HCT116 (cell line): ENCODE measurements around the gene KLHL35. TPM values are rescaled to one million over a fixed set of nuclear protein-coding genes. Genes with fewer than 3 reads are reported as not detected.

ENCODE experiments used
- ATAC-seq: fragments of 200-7000 bp; cut with Tn5 transposase; 2 replicates; pipeline ENCODE4 v1.9.1; 2020; ENCODE audit warnings: mild to moderate bottlenecking, moderate library complexity
- BruUV-seq: library from RNA; stranded (reverse); fragments of 400-500 nt; replicated peaks from 2 replicates; lab custom pipeline; 2021; lab: Mats Ljungman, UMichigan
- CTCF ChIA-PET: fragments of 300-600 bp; sonication (Branson Sonifier 250); formaldehyde crosslinking; loops from one replicate; lab custom pipeline; 2021; ENCODE audit warnings: antibody characterized with exemption; lab: Charles Lee
- POLR2A ChIA-PET: fragments of 300-600, 350-600 bp; sonication (Branson Sonifier 250); formaldehyde crosslinking; loops from one replicate; lab custom pipeline; 2021; ENCODE audit warnings: antibody characterized with exemption; lab: Charles Lee
- RAD21 ChIA-PET, 2 experiments: fragments of 300-600 bp; sonication (Branson Sonifier 250); formaldehyde crosslinking; loops; one replicate each; lab custom pipeline; 2023; ENCODE audit warnings: low total read pairs in 2 of 2; ENCODE audit not compliant: uncharacterized antibody in 2 of 2, unreplicated experiment in 2 of 2, low non-redundant PET in 1 of 2; lab: Charles Lee
- DNase-seq: peaks from one replicate; pipeline ENCODE4 v3.0.0-alpha.2; 2010; ENCODE audit warnings: low read depth, low spot score
- H2AFZ ChIP-seq: fragments of 200-600 bp; shearing (Covaris generic), sonication (generic); 2 replicates; pipeline ENCODE4 v1.6.1; 2017; ENCODE audit warnings: low read depth, mixed run types, mixed read lengths, antibody characterized with exemption, low read length; ENCODE audit not compliant: poor library complexity, severe bottlenecking
- H3K27ac ChIP-seq: 2 replicates; pipeline ENCODE4 v1.5.1; 2012; ENCODE audit warnings: low read depth, low read length
- H3K27me3 ChIP-seq: fragments of 200-600 bp; sonication (generic); 2 replicates; pipeline ENCODE4 v1.6.1; 2016; ENCODE audit warnings: mixed run types, low read length, mixed read lengths; ENCODE audit not compliant: insufficient read depth
- H3K36me3 ChIP-seq, 2 experiments: fragments of 200-500 bp in 1 of 2; fragments of 200-600 bp in 1 of 2; sonication (Bioruptor generic) in 1 of 2; sonication (generic) in 1 of 2; 2 replicates each; pipeline versions ENCODE4 v1.5.1 to v1.6.1; 2014 to 2016; ENCODE audit warnings: low read length in 2 of 2, inconsistent platforms in 1 of 2, mixed read lengths in 1 of 2, mixed run types in 1 of 2; ENCODE audit not compliant: insufficient read depth in 2 of 2, control insufficient read depth in 1 of 2
- H3K4me1 ChIP-seq, 2 experiments: fragments of 200-600 bp in 1 of 2; sonication (generic) in 1 of 2; 2 replicates each; pipeline versions ENCODE4 v1.5.1 to v1.6.1; 2012 to 2017; ENCODE audit warnings: low read length in 2 of 2, inconsistent platforms in 1 of 2, mild to moderate bottlenecking in 1 of 2, mixed read lengths in 1 of 2, mixed run types in 1 of 2, moderate library complexity in 1 of 2; ENCODE audit not compliant: insufficient read depth in 2 of 2, control insufficient read depth in 1 of 2
- H3K4me2 ChIP-seq: fragments of 200-600 bp; sonication (generic); 2 replicates; pipeline ENCODE4 v1.6.1; 2017; ENCODE audit warnings: mixed run types, low read length, mixed read lengths
- H3K4me3 ChIP-seq, 2 experiments: fragments of 200-600 bp in 1 of 2; sonication (generic) in 1 of 2; replicated peaks in 1 of 2; 2 replicates each; pipeline ENCODE4 v1.5.1; 2011 to 2016; ENCODE audit warnings: low read length in 2 of 2, control low read depth in 1 of 2, low read depth in 1 of 2, mild to moderate bottlenecking in 1 of 2, mixed read lengths in 1 of 2, mixed run types in 1 of 2
- H3K79me2 ChIP-seq: fragments of 200-600 bp; sonication (generic); 2 replicates; pipeline ENCODE4 v1.6.1; 2017; ENCODE audit warnings: mild to moderate bottlenecking, mixed run types, low read length, moderate library complexity, mixed read lengths; ENCODE audit not compliant: insufficient read depth
- H3K9ac ChIP-seq: fragments of 200-600 bp; sonication (generic); 2 replicates; pipeline ENCODE4 v1.6.1; 2016; ENCODE audit warnings: low read length, mixed read lengths
- H3K9me2 ChIP-seq: fragments of 200-600 bp; sonication (generic), shearing (Covaris generic); 2 replicates; pipeline ENCODE4 v1.6.1; 2017; ENCODE audit warnings: mixed run types, mild to moderate bottlenecking, moderate library complexity; ENCODE audit not compliant: insufficient read depth
- H3K9me3 ChIP-seq, 2 experiments: fragments of 200-500 bp in 1 of 2; fragments of 200-600 bp in 1 of 2; sonication (Bioruptor generic) in 1 of 2; sonication (generic) in 1 of 2; 2 replicates each; pipeline ENCODE4 v1.6.1; 2014 to 2017; ENCODE audit warnings: low read length in 2 of 2, mixed read lengths in 2 of 2, inconsistent platforms in 1 of 2, low read depth in 1 of 2, mild to moderate bottlenecking in 1 of 2, mixed run types in 1 of 2, moderate library complexity in 1 of 2; ENCODE audit not compliant: control insufficient read depth in 1 of 2, insufficient read depth in 1 of 2
- H4K20me1 ChIP-seq: fragments of 200-600 bp; sonication (generic), shearing (Covaris generic); 2 replicates; pipeline ENCODE4 v1.6.1; 2017; ENCODE audit warnings: mixed run types, mild to moderate bottlenecking, moderate library complexity; ENCODE audit not compliant: insufficient read depth
- CBX3 ChIP-seq: IDR thresholded peaks from 2 replicates; pipeline ENCODE4 v1.6.1; 2012; ENCODE audit warnings: low read depth
- EGR1 ChIP-seq: IDR thresholded peaks from 2 replicates; pipeline ENCODE4 v1.6.1; 2012; ENCODE audit warnings: low read depth
- EZH2 ChIP-seq: fragments of 200-600 bp; sonication (generic); IDR thresholded peaks from 2 replicates; pipeline ENCODE4 v1.6.1; 2017; ENCODE audit warnings: antibody characterized with exemption, mixed run types
- EZH2phosphoT487 ChIP-seq: fragments of 200-600 bp; IDR thresholded peaks from 2 replicates; pipeline ENCODE4 v1.6.1; 2018; ENCODE audit warnings: antibody characterized with exemption, borderline replicate concordance
- JUND ChIP-seq: IDR thresholded peaks from 2 replicates; pipeline ENCODE4 v1.6.1; 2012
- POLR2A ChIP-seq: IDR thresholded peaks from 2 replicates; pipeline ENCODE4 v1.7.0; 2011; ENCODE audit warnings: borderline replicate concordance; ENCODE audit not compliant: insufficient read depth, insufficient read length; ENCODE audit errors: extremely low read depth
- RAD21 ChIP-seq: IDR thresholded peaks from 2 replicates; pipeline ENCODE4 v1.6.1; 2012; ENCODE audit warnings: low read depth, mild to moderate bottlenecking
- SIN3A ChIP-seq: IDR thresholded peaks from 2 replicates; pipeline ENCODE4 v1.6.1; 2012; ENCODE audit warnings: low read depth
- SRF ChIP-seq: IDR thresholded peaks from 2 replicates; pipeline ENCODE4 v1.6.1; 2012; ENCODE audit warnings: low read depth
- TCF7L2 ChIP-seq: IDR thresholded peaks from 2 replicates; pipeline ENCODE4 v1.7.0; 2011; ENCODE audit warnings: borderline replicate concordance, inconsistent platforms; ENCODE audit not compliant: insufficient read depth, insufficient read length; ENCODE audit errors: extremely low read depth
- YY1 ChIP-seq: IDR thresholded peaks from 2 replicates; pipeline ENCODE4 v1.6.1; 2011; ENCODE audit warnings: low read length, low read depth, moderate library complexity, mild to moderate bottlenecking; ENCODE audit not compliant: insufficient replicate concordance; ENCODE audit errors: extremely low read depth
- ZNF274 ChIP-seq: fragments of 200-500 bp; sonication (Bioruptor generic); IDR thresholded peaks from 2 replicates; pipeline ENCODE4 v1.6.1; 2014; ENCODE audit warnings: mild to moderate bottlenecking, low read depth, low read length, inconsistent platforms
- intact Hi-C: fragments of 100-400 bp; cut with micrococcal nuclease; formaldehyde crosslinking; loops from 2 replicates; pipeline ENCODE4 v1.10.0; 2022
- total RNA-seq: library from RNA; stranded (reverse); gene quantifications from one replicate; pipeline ENCODE4 v1.2.1, GENCODE V29; 2021; ENCODE audit not compliant: unreplicated experiment
- TF ChIP-seq, protein P1 (sequence below): IDR thresholded peaks from 2 replicates; pipeline ENCODE4 v1.6.1; 2012
- TF ChIP-seq, protein P2 (sequence below): IDR thresholded peaks from 2 replicates; pipeline ENCODE4 v1.6.1; 2012

The KLHL35 gene
- total RNA-seq, 1 experiment from 2014 or later, result 1.7 TPM

DNA sequence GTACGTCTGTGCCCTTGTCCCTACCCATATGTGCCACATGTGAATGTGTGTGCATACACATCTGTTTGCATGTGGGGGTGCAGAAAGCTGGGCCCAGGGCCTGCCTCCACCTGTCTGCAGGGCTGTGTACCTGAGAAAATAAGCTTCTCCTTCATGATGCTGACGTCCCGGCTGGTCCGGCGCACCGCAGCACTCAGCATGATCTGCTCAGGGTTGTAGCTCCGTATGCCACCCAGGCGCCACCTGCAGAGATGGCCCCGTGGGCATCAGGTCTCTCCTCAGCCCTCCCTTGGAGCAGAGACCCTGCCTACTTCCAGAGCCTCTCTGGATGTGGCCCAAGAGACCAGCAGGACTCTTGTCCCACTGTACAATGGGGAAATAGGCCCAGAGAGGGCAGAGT lies 3.8 kb upstream of the KLHL35 start:
- intact Hi-C loops, result no loop called here
- ChIA-PET POLR2A (no interaction called here), RAD21 (no interaction called here), CTCF (no interaction called here)
- Histone ChIP-seq H3K4me2 (no peak overlapping the region), H3K9me3 (no peaks in the 10 kb centered on the region), H3K79me2 (no peaks in the 10 kb centered on the region), H4K20me1 (no peaks in the 10 kb centered on the region), H3K4me1 (peaks cover 0 to 8% of the 10 kb centered on the region in 2 experiments; a peak in 2 of 4 replicates), H3K9ac (no peak overlapping the region), H3K9me2 (no peaks in the 10 kb centered on the region), H3K36me3 (no peaks in the 10 kb centered on the region), H2AFZ (no peak overlapping the region), H3K4me3 (no peak overlapping the region), H3K27ac (no peak overlapping the region), H3K27me3 (no peaks in the 10 kb centered on the region)
- no TSS peak for BruUV-seq
- TF ChIP-seq CBX3 (no peak), SRF (no peak), POLR2A (no peak), JUND (no peak), SIN3A (no peak), TCF7L2 (no peak), RAD21 (no peak), YY1 (no peak), EZH2phosphoT487 (no peak), ZNF274 (no peak), EZH2 (no peak), EGR1 (no peak)
- TF ChIP-seq, protein P1, sequence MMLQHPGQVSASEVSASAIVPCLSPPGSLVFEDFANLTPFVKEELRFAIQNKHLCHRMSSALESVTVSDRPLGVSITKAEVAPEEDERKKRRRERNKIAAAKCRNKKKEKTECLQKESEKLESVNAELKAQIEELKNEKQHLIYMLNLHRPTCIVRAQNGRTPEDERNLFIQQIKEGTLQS, result no peak
- TF ChIP-seq, protein P2, sequence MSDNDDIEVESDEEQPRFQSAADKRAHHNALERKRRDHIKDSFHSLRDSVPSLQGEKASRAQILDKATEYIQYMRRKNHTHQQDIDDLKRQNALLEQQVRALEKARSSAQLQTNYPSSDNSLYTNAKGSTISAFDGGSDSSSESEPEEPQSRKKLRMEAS, result no peak
- no peak for ATAC-seq
- DNase-seq, result no peak
